GM10266 (cell line): ENCODE results near the gene DDX49.

Experiments used
- DNase-seq: peaks from one replicate; pipeline ENCODE4 v3.0.0; 2012; ENCODE audit errors: extremely low spot score
- TF ChIP-seq, protein P1 (sequence below): IDR thresholded peaks from 2 replicates; pipeline ENCODE4 v1.5.1; 2012; ENCODE audit warnings: mild to moderate bottlenecking, low read depth; ENCODE audit not compliant: control insufficient read depth, insufficient read depth; ENCODE audit errors: missing control alignments

Gene DDX49

DNA sequence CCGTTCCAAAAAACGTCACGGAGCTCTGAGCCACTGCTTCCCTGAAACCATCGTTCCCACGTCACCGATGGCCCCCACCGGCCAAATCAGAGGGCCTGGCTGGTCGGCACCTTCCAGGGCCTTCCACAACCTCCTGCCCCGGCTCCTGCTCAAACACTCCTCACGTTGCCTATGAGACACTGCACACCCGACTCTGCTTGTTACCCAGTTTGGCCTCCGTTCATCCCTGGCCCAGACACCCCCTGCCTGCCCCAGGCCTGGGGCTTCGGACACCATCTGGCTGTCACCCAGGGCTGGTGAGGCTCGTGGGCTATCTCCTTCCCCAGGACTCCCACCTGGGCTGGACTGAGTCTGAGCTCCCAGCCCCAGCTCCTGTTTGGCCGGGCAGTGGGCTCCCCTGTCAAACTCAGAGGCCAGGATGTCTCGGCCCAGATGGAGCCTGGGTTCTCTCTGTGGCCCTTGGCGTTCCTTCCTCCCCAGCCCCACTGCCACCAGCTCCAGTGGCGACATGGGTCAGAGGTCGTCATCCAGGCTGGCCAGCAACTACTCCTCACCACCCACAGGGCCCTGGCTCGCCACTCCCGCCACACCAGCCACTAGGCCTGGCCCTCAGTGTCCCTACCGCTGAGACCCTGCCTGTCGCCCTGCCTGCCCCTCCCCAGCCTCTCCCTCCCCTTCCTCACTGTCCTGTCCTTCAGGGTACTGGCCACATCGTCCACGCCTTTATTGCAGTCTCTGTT, 41.3 kb upstream of the DDX49 start:
- TF ChIP-seq, protein P1, sequence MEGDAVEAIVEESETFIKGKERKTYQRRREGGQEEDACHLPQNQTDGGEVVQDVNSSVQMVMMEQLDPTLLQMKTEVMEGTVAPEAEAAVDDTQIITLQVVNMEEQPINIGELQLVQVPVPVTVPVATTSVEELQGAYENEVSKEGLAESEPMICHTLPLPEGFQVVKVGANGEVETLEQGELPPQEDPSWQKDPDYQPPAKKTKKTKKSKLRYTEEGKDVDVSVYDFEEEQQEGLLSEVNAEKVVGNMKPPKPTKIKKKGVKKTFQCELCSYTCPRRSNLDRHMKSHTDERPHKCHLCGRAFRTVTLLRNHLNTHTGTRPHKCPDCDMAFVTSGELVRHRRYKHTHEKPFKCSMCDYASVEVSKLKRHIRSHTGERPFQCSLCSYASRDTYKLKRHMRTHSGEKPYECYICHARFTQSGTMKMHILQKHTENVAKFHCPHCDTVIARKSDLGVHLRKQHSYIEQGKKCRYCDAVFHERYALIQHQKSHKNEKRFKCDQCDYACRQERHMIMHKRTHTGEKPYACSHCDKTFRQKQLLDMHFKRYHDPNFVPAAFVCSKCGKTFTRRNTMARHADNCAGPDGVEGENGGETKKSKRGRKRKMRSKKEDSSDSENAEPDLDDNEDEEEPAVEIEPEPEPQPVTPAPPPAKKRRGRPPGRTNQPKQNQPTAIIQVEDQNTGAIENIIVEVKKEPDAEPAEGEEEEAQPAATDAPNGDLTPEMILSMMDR = no peak
- no peak for DNase-seq

DNA sequence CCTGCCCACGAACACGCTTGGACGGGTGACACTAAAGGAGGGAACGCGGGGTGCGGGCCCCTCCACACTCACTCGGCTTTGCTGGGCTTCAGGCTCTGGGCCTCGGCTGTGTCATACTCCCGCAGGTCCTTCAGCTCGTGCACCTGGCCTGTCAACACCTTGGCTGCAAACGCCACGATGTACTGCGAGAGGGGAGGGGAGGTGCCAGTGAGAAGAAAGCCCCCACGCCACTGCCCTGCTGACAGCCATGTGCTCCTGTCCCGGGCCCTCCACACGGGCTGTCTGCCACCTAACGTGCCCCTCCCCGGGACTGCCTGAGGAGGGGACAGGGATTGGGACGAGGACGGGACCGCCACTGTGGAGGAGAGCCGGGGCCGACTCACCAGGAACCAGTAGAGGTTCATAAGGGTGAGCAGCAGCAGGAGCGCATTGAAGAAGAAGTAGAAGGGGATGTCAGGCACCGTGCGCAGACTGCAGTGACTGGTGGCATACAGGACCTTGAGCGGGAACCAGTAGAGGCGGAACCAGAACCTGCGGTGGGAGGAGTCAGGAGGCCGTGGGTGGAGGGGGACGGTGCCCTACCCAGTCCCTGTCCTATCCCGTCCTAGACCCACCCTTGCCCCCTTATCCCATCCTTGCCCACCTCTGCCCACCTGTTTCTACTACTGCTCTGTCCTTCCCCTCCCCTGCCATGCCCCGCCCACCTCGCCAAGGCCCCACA, 40.5 kb upstream of the DDX49 start:
- TF ChIP-seq, protein P1 = no peak
- no peak for DNase-seq

DNA sequence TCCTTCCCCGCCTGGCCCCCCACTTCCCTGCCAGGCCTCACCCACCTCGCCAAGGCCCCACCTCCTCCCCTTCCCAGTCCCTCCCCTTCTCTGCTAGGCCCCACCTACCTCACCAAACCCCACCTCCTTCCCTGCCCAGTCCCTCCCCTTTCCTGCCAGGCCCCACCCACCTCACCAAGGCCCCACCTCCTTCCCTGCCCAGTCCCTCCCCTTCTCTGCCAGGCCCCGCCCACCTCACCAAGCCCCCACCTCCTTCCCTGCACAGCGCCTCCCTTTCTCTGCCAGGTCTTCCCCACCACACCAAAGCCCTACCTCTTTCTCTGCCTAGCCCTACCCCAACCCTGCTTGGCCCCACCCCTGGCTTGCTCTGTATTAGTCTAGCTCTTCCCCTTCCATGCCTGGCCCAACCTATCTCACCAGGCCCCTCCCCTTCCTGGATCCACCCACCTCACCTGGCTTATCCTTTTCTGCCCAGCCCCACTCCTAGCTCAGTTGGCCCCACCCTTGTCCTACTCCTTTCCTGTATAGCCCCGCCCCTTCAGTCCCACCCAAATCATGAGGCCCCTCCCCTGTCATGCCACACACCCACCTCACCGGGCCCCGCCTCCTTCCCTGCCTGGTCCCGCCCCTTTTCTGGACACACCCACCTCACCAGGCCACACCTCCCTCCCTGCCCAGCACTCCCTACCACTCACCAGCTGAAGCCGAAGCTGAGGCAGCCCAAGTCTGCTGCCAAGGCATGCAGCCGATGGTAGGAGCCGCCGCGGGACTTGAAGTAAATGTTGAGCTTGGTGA, 39.7 kb upstream of the DDX49 start:
- TF ChIP-seq, protein P1 = no peak
- no peak for DNase-seq

DNA sequence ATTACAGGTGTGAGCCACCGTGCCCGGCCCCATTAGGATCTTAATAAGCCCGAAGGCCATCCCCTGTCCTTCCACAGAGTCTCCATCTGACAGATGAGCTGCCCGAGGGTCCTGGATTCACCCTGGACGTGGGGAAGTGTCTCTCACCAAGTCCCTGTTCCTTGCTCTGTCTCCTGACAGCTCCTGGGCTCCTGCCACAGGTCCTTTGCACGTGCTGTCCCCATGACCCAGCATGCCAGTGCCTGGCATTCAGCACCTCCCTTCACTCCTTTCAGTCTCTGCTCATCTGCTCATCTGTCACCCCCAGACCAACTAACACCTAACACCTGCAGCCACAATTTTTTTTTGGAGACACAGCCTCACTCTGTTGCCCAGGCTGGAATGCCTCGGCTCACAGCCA, 38.0 kb upstream of the DDX49 start:
- TF ChIP-seq, protein P1 = no peak
- no peak for DNase-seq

DNA sequence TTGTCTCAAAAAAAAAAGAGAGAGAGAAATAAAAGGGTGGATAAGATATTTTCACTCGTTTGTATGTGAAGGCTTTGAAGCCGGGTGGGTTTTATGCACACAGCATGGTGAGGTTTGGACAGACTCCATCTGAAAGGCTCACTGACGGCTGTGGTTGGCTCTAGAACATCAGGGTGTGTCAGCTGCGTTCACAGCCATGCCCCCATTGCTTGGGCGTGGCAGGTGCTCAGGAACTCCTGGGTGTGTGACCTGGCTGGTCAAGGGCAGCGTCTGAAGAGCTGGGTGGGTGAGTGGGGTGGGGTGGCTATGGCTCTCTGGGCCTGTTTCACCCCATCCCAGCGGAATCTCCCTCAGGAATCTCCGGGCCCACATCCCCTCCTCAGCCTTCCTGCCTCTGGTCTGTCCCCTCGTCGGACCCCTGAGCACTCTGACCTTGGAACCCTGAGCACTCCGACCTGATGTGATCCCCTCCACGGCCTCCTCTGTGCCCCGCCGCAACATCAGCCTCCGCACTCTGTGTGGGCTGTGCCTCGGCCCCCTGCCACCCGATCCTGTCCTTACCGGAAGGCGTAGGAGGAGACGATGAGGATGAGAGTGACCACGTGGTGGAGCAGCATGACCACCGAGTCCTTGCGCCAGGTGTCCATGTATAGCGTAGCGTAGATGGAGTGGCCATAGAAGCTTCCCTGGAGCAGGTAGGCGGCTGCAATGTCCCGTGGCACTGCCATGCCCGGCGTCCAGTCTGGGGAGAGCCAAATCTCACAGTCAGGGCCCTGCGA, 35.8 kb upstream of the DDX49 start:
- no peak for DNase-seq
- TF ChIP-seq, protein P1 = no peak

DNA sequence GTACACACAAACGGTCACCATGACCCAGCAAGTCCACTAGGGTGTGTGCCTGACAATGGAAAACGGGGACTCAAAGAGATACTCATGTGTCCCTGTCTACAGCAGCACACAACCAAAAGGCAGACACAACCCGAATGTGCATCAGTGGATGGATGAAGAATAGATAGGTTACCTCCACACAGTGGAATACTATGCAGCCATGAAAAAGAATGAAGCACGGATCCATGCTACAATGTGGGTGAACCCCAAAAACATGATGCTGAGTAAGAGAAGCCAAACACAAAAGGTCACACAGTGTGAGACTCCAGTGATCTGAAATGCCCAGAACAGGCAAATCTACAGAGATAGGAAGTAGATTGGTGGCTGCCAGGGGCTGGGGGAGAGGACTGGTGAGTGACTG, 32.5 kb upstream of the DDX49 start:
- TF ChIP-seq, protein P1 = no peak
- DNase-seq = no peak
